Measurements from ENCODE around the gene PTPMT1.

PTPMT1 gene

GRCh38 chr11:47586098-47586855, 20.9 kb downstream of the PTPMT1 start, which contains the start of gene FAM180B:
Gene FAM180B, plus strand, starts transcription at chr11:47586678. Its CDS starts 91 bp downstream, at chr11:47586769.
- no peak for DNase-seq

- no peak for DNase-seq
Observed at GRCh38 chr11:47587039-47587716, 21.8 kb downstream of the PTPMT1 start.

- DNase-seq: no peak
Observed at GRCh38 chr11:47587723-47588326, 22.4 kb downstream of the PTPMT1 start.

- DNase-seq: no peak
Observed at GRCh38 chr11:47589118-47589517, 23.7 kb downstream of the PTPMT1 start.

GRCh38 chr11:47589584-47589976, 24.2 kb downstream of the PTPMT1 start:
- DNase-seq: no peak

- DNase-seq: no peak
Observed at GRCh38 chr11:47589977-47590861, 24.8 kb downstream of the PTPMT1 start.

GRCh38 chr11:47591764-47592163, 26.4 kb downstream of the PTPMT1 start:
- no peak for DNase-seq

- no peak for DNase-seq
Observed at GRCh38 chr11:47592251-47592650, 26.9 kb downstream of the PTPMT1 start.

GRCh38 chr11:47592970-47593369, 27.6 kb downstream of the PTPMT1 start:
- no peak for DNase-seq

GRCh38 chr11:47593492-47593933, 28.1 kb downstream of the PTPMT1 start:
- no peak for DNase-seq

- no peak for DNase-seq
Observed at GRCh38 chr11:47593934-47594855, 28.8 kb downstream of the PTPMT1 start, which contains the start of gene C1QTNF4. Gene C1QTNF4, minus strand, starts transcription at chr11:47594411. Its CDS starts 3,601 bp downstream, at chr11:47590810.

GRCh38 chr11:47595029-47595428, 29.6 kb downstream of the PTPMT1 start:
- no peak for DNase-seq

GRCh38 chr11:47595967-47596366, 30.6 kb downstream of the PTPMT1 start:
- no peak for DNase-seq

- DNase-seq: no peak
Observed at GRCh38 chr11:47599902-47600301, 34.5 kb downstream of the PTPMT1 start.

GRCh38 chr11:47603295-47603694, 37.9 kb downstream of the PTPMT1 start:
- no peak for DNase-seq

- no peak for DNase-seq
Observed at GRCh38 chr11:47605921-47606320, 40.5 kb downstream of the PTPMT1 start.

GRCh38 chr11:47606731-47607130, 41.3 kb downstream of the PTPMT1 start:
- DNase-seq: no peak

- peak; percentile 48 for DNase-seq
Observed at GRCh38 chr11:47607380-47607779, 42.0 kb downstream of the PTPMT1 start.

GRCh38 chr11:47609675-47610074, 44.3 kb downstream of the PTPMT1 start:
- no peak for DNase-seq

- no peak for DNase-seq
Observed at GRCh38 chr11:47611348-47611794, 46.0 kb downstream of the PTPMT1 start.

GRCh38 chr11:47615249-47615648, 49.9 kb downstream of the PTPMT1 start:
- no peak for DNase-seq

Measured in amniotic stem cell (primary cell).